Measurements from ENCODE around the gene RASSF1. TPM values are rescaled to one million over a fixed set of nuclear protein-coding genes. Genes with fewer than 3 reads are reported as not detected.

The RASSF1 gene
- total and polyA plus RNA-seq, 2 of the 13 experiments (the other 11 are each of a cell fraction or from before 2014, with no cell fraction given) = 10.2 to 27.5 TPM

- no peak for TF ChIP-seq ZNF343 (CRISPR knock-in tag; IDR thresholded peaks at IDR 0.05)
- TF ChIP-seq BCL3 (CRISPR knock-in tag; IDR thresholded peaks at IDR 0.05) = no peak
- TF ChIP-seq ZC3H4 (CRISPR knock-in tag; IDR thresholded peaks at IDR 0.05; ENCODE audit: borderline replicate concordance) = no peak
- no peak for TF ChIP-seq ZBTB42 (CRISPR knock-in tag; IDR thresholded peaks at IDR 0.05)
- no peak for TF ChIP-seq MED13 (CRISPR knock-in tag; IDR thresholded peaks at IDR 0.05)
- no peak for TF ChIP-seq PLSCR1 (CRISPR knock-in tag; IDR thresholded peaks at IDR 0.05; ENCODE audit: borderline replicate concordance)
- no peak for TF ChIP-seq SP1 (IDR thresholded peaks at IDR 0.05)
- TF ChIP-seq SP1 (CRISPR knock-in tag; IDR thresholded peaks at IDR 0.05) = no peak
- TF ChIP-seq ZNF547 (CRISPR knock-in tag; IDR thresholded peaks at IDR 0.05) = no peak
- TF ChIP-seq ZNF75D (CRISPR knock-in tag; IDR thresholded peaks at IDR 0.05; ENCODE audit: borderline replicate concordance) = no peak
- TF ChIP-seq SP140L (CRISPR knock-in tag; IDR thresholded peaks at IDR 0.05; ENCODE audit: borderline replicate concordance) = no peak
- no peak for TF ChIP-seq PREB (CRISPR knock-in tag; IDR thresholded peaks at IDR 0.05)
- TF ChIP-seq SKIL (CRISPR knock-in tag; IDR thresholded peaks at IDR 0.05; ENCODE audit: borderline replicate concordance) = no peak
- no peak for TF ChIP-seq SP2 (CRISPR knock-in tag; IDR thresholded peaks at IDR 0.05)
- no peak for TF ChIP-seq ATF3 (CRISPR knock-in tag; IDR thresholded peaks at IDR 0.05)
- no peak for TF ChIP-seq TRIM22 (IDR thresholded peaks at IDR 0.05)
- H3K4me2 ChIP-seq (ENCODE audit: low read depth, low read length) = peak overlapping the region; percentile 97
- no peak for FAIRE-seq
- no peak for DNase-seq (ENCODE audit: low spot score)
- no peaks in the 10 kb centered on the region for H3K9me3 ChIP-seq (ENCODE audit: low read length)
- ChIA-PET CTCF (ENCODE audit: low intra/inter-chr PET ratio, low total read pairs) (no interaction called here), POLR2A (interaction anchor here (4.7 kb wide), 1 partner anchor 10 kb away, joined by 58 read pairs; the partner anchor contains the start of gene HYAL2)
- peaks cover 12% of the 10 kb centered on the region for H4K20me1 ChIP-seq (ENCODE audit: insufficient read depth, low read length)
- intact Hi-C loops (cut with micrococcal nuclease; ENCODE audit: unreplicated experiment) = no loop called here
- in situ Hi-C loops (cut with HindIII; ENCODE audit: extremely low pct_ligation_motif_present, low pct_unique_long_range_greater_than_20kb) = no loop called here
- no TSS peak for BruUV-seq (replicated peaks)
- no peak overlapping the region for H3K4me3 ChIP-seq (replicated peaks in 1 of 3; ENCODE audit: insufficient read depth in 1 of 3, low read depth in 2 of 3, low read length in 3 of 3)
- H3K9ac ChIP-seq (ENCODE audit: insufficient read depth, low read depth, low read length) = peak overlapping the region; percentile 15; the same call in 1 of the 2 replicates
- peak overlapping the region; percentile 8 for H3K27ac ChIP-seq (ENCODE audit: extremely low read length, insufficient read depth, low read length)
- H3K36me3 ChIP-seq (replicated peaks in 1 of 2; ENCODE audit: control insufficient read depth in 1 of 2, insufficient read depth in 2 of 2, low read length in 2 of 2) = peaks cover 22 to 39% of the 10 kb centered on the region in 2 experiments
- H3K27me3 ChIP-seq (ENCODE audit: control insufficient read depth in 1 of 2, insufficient read depth in 2 of 2, low read length in 2 of 2) = peaks cover 0 to 2% of the 10 kb centered on the region in 2 experiments; a peak in 1 of 5 replicates
- ATAC-seq = no peak
- H3K79me2 ChIP-seq (ENCODE audit: insufficient read depth, low read length) = peaks cover 46% of the 10 kb centered on the region
- H3K4me1 ChIP-seq (ENCODE audit: insufficient read depth, low read length) = peaks cover 57% of the 10 kb centered on the region
- 92% methylated on average over 8 of the region's 12 CpGs for WGBS (ENCODE audit: low lambda C conversion rate)
- no peak overlapping the region for H2AFZ ChIP-seq (ENCODE audit: low read length)
Measured at GRCh38 chr3:50333744-50334328, 6.8 kb downstream of the RASSF1 start.
